SH-SY5Y (cell line): ENCODE measurements around the gene KCNJ4.

ENCODE experiments used
- GATA2 ChIP-seq: IDR thresholded peaks from 2 replicates; pipeline ENCODE4 v1.6.1; 2011; ENCODE audit warnings: mild to moderate bottlenecking, low read depth, low read length
- GATA3 ChIP-seq: IDR thresholded peaks from 2 replicates; pipeline ENCODE4 v1.6.1; 2011; ENCODE audit warnings: low read depth, mild to moderate bottlenecking, low read length, moderate library complexity

KCNJ4 gene

GRCh38 chr22:38455076-38455529, at the start of gene KCNJ4:
KCNJ4 (minus strand) TSS chr22:38455199; CDS start chr22:38428132, 27,067 bp downstream.
- TF ChIP-seq GATA3, result no peak
- TF ChIP-seq GATA2, result no peak

GRCh38 chr22:38503021-38503420, 48.0 kb upstream of the KCNJ4 start:
- TF ChIP-seq GATA3, result no peak
- TF ChIP-seq GATA2, result no peak

GRCh38 chr22:38501797-38502672, 47.0 kb upstream of the KCNJ4 start:
- no peak for TF ChIP-seq GATA2
- no peak for TF ChIP-seq GATA3

GRCh38 chr22:38497869-38498268, 42.9 kb upstream of the KCNJ4 start:
- TF ChIP-seq GATA2, result no peak
- no peak for TF ChIP-seq GATA3

GRCh38 chr22:38494939-38495338, 39.9 kb upstream of the KCNJ4 start:
- TF ChIP-seq GATA2 (no peak), GATA3 (no peak)

GRCh38 chr22:38494498-38494897, 39.5 kb upstream of the KCNJ4 start:
- no peak for TF ChIP-seq GATA2
- no peak for TF ChIP-seq GATA3

GRCh38 chr22:38491707-38492348, 36.8 kb upstream of the KCNJ4 start:
- TF ChIP-seq GATA3 (no peak), GATA2 (no peak)

- no peak for TF ChIP-seq GATA2
Measured at GRCh38 chr22:38490915-38491314, 35.9 kb upstream of the KCNJ4 start.

GRCh38 chr22:38490475-38490874, 35.5 kb upstream of the KCNJ4 start:
- TF ChIP-seq GATA2, result no peak
- no peak for TF ChIP-seq GATA3

GRCh38 chr22:38489561-38490145, 34.7 kb upstream of the KCNJ4 start:
- no peak for TF ChIP-seq GATA3
- TF ChIP-seq GATA2, result no peak

- TF ChIP-seq GATA3, result no peak
- no peak for TF ChIP-seq GATA2
Measured at GRCh38 chr22:38489142-38489541, 34.1 kb upstream of the KCNJ4 start.

GRCh38 chr22:38487946-38488345, 32.9 kb upstream of the KCNJ4 start:
- TF ChIP-seq GATA2, result no peak
- no peak for TF ChIP-seq GATA3

- TF ChIP-seq GATA2 (no peak), GATA3 (no peak)
Measured at GRCh38 chr22:38485783-38486182, 30.8 kb upstream of the KCNJ4 start.

GRCh38 chr22:38484244-38484643, 29.2 kb upstream of the KCNJ4 start:
- TF ChIP-seq GATA3, result no peak
- TF ChIP-seq GATA2, result no peak

GRCh38 chr22:38482662-38483308, 27.8 kb upstream of the KCNJ4 start:
- TF ChIP-seq GATA2 (no peak), GATA3 (no peak)
